Measurements from ENCODE around the gene CBX4. TPM values are rescaled to one million over a fixed set of nuclear protein-coding genes. Genes with fewer than 3 reads are reported as not detected.

CBX4 gene
- total RNA-seq, 4 donors from 2014 or later, result 3.0 to 9.0 (median 5.3) TPM

DNA sequence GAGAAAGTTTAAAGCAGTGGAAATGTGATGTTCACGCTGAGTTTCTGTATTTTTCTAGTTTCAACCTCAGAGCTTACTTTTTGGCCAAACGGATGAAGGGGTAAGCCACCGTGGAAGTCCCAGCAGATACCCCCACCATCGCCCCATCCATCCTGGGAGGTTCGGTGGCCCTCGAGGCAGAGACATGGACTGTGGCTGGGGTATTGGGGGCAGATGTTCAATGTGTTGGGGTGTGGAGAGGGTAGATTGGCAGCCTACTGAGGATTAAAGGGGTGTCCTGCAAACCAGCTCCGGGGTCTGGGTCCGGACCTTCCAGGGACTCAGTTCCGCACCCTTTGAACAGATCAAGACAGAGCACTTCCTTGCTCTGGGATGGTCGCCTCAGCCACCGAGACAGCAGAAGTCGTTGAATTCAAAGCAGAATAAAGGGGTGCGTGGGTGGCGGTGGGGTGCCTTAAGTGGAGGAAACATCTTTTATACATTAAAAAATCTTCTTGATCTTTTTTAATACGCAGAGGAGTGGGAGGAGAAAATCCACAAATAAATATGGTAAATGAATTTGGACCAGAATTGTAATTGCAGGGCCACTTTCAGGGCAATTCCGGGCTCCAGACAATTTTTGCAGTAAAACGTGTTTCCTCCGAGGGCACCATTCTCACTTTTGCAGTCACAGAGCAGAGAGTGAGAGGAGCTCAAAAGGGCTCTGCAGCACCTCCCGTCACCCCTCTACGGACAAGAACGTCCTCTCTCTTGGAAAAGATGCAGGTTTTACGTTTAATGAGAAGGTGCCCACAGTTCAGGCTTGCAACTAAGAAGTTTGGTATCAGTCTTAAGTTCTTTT, 34.2 kb downstream of the CBX4 start:
- Histone ChIP-seq H3K9me3 (no peaks in the 10 kb centered on the region), H3K27ac (no peak overlapping the region), H3K36me3 (no peaks in the 10 kb centered on the region), H3K4me1 (peaks cover 6 to 17% of the 10 kb centered on the region in 2 donors), H3K4me3 (no peak overlapping the region), H3K27me3 (peaks cover 93 to 98% (median 98%) of the 10 kb centered on the region in 3 donors)
- in situ Hi-C loops (cut with MboI; ENCODE audit: low sequenced_read_pairs in 4 of 4), result no loop called here
- intact Hi-C loops (cut with DNase I; ENCODE audit: low total_unique reads), result no loop called here
- ATAC-seq, result no peak
- DNase-seq, result no peak
- TF ChIP-seq, protein P1, sequence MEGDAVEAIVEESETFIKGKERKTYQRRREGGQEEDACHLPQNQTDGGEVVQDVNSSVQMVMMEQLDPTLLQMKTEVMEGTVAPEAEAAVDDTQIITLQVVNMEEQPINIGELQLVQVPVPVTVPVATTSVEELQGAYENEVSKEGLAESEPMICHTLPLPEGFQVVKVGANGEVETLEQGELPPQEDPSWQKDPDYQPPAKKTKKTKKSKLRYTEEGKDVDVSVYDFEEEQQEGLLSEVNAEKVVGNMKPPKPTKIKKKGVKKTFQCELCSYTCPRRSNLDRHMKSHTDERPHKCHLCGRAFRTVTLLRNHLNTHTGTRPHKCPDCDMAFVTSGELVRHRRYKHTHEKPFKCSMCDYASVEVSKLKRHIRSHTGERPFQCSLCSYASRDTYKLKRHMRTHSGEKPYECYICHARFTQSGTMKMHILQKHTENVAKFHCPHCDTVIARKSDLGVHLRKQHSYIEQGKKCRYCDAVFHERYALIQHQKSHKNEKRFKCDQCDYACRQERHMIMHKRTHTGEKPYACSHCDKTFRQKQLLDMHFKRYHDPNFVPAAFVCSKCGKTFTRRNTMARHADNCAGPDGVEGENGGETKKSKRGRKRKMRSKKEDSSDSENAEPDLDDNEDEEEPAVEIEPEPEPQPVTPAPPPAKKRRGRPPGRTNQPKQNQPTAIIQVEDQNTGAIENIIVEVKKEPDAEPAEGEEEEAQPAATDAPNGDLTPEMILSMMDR (IDR thresholded peaks at IDR 0.05 in 4 of 5, conservative IDR thresholded peaks at IDR 0.05 in 1 of 5), result no peak
- TF ChIP-seq POLR2A (IDR thresholded peaks at IDR 0.05), result no peak

DNA sequence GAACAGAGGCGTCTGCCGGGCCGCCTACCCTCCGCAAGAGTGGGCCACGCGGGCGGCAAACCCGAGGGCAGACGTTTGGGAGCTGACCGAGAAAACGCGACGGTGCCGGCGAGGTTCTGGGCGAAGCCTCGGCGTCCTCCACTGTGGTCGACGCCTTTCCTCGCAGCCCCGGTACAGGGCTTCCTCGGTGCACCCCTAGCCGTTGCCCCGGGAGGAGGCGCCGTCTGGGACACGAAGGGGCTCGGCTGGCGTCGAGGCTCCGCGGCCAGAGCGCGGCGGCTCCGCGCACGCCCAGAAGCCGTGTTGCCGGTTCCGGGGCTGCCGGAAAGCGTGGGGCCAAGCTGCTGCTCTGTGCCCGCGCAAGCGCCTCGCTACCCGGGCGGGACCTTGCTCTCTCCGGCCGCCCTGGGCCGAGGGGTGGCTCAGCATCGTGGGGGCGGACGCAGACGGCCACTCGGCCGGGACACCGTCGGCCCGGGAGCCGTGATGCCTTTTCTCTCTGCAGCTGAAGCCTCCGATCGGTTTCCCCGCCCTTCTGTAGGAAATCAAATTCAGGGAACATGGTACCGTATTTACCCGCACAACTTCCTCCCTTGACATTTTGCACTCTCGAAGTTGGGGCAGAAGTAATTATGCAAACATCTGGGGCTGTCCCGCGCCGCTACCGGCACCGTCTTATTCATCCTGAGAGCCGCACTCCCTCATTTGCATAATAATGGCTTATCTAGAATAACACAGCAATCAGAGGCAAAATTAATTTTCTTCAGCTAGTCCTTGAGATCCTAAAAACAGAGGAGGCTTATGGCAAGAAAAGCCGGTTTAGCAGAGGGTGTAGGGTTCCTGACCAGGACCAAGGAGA, 35.0 kb downstream of the CBX4 start:
- TF ChIP-seq, protein P1 (IDR thresholded peaks at IDR 0.05 in 4 of 5, conservative IDR thresholded peaks at IDR 0.05 in 1 of 5), result no peak
- TF ChIP-seq POLR2A (IDR thresholded peaks at IDR 0.05), result no peak
- DNase-seq (no peak), ATAC-seq (no peak)
- no peaks in the 10 kb centered on the region for H3K36me3 ChIP-seq
- peaks cover 6 to 13% of the 10 kb centered on the region in 2 donors for H3K4me1 ChIP-seq
- in situ Hi-C loops (cut with MboI; ENCODE audit: low sequenced_read_pairs in 4 of 4), result no loop called here
- no peak overlapping the region for H3K27ac ChIP-seq
- no peaks in the 10 kb centered on the region for H3K9me3 ChIP-seq
- peaks cover 98 to 100% (median 100%) of the 10 kb centered on the region in 3 donors for H3K27me3 ChIP-seq
- H3K4me3 ChIP-seq, result no peak overlapping the region
- intact Hi-C loops (cut with DNase I; ENCODE audit: low total_unique reads), result no loop called here

DNA sequence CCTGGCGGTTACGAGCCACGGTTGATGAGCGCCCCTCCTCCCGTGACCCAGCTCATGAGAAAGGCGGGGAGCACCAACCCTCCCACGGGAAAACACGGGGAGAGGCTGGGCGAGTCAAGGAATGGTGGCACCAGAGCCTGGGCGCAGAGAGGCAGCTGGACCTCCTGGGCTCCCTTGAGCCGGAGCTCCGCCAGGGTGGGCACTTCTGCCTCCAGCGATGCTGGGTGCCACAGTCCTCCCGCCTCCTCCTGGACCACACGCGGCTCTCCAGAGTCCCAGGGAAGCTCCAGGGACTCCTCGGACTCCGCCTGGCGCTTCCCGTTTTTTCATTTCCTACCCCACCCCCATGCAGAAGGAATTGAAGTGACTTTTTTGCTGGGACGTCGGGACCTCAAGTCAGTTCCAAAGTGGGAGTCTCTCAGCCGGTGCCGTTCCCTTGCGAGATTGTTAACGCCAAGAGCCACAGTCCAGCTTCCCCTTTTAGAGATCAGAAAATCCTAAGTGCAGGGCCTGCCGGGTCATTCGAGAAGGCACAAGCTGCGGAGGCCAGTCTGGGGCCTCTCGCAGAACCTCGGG, 35.7 kb downstream of the CBX4 start:
- ATAC-seq (no peak), DNase-seq (no peak)
- no peak overlapping the region for H3K27ac ChIP-seq
- H3K4me1 ChIP-seq, result peaks cover 6 to 21% of the 10 kb centered on the region in 2 donors
- no peaks in the 10 kb centered on the region for H3K36me3 ChIP-seq
- TF ChIP-seq, protein P1 (IDR thresholded peaks at IDR 0.05 in 4 of 5, conservative IDR thresholded peaks at IDR 0.05 in 1 of 5), result no peak
- no peak for TF ChIP-seq POLR2A (IDR thresholded peaks at IDR 0.05)
- H3K4me3 ChIP-seq, result no peak overlapping the region
- peaks cover 98 to 100% (median 100%) of the 10 kb centered on the region in 3 donors for H3K27me3 ChIP-seq
- in situ Hi-C loops (cut with MboI; ENCODE audit: low sequenced_read_pairs in 4 of 4) (no loop called here), intact Hi-C loops (cut with DNase I; ENCODE audit: low total_unique reads) (no loop called here)
- no peaks in the 10 kb centered on the region for H3K9me3 ChIP-seq

DNA sequence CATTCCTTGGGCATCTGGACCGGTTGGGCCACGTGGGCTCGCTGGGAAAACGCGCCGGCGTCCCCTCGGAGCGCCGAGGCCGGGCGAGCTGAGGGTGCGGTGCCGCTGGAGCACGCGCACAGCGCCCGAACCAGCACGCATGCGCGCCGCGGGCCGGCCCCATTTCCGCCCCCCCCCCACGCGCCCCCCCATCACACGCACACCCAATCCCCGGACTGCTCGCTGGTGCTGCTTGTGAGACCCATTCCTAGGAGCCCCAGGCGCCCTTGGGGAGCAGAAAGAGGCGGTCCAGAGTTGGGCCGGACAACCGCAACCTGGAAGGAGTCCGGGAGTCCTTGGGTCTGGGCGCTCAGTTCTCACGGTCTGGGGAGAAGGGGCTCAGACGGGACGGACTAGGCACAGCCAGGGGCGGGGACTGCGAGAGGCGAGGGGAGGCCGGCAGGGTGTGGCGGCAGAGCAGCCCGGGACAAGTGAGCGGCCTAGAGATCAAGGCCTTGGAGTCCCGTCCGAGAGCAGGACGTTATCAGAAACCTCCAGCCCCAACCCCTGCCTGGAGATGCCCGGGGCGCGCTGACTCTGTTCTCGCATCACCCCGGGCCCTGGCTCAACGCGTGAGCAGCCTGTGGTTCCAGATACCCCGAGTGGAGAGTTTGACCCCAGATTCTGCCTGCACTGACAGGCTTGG, 36.4 kb downstream of the CBX4 start:
- H3K36me3 ChIP-seq, result no peaks in the 10 kb centered on the region
- ATAC-seq, result no peak
- H3K4me1 ChIP-seq, result peaks cover 8 to 27% of the 10 kb centered on the region in 2 donors
- no peak overlapping the region for H3K27ac ChIP-seq
- H3K27me3 ChIP-seq, result peaks cover 98 to 100% (median 100%) of the 10 kb centered on the region in 3 donors
- in situ Hi-C loops (cut with MboI; ENCODE audit: low sequenced_read_pairs in 4 of 4) (no loop called here), intact Hi-C loops (cut with DNase I; ENCODE audit: low total_unique reads) (no loop called here)
- no peak for DNase-seq
- peak overlapping the region in 1 of 4 donors; percentile 14 for H3K4me3 ChIP-seq
- TF ChIP-seq POLR2A (IDR thresholded peaks at IDR 0.05), result no peak
- TF ChIP-seq, protein P1 (IDR thresholded peaks at IDR 0.05 in 4 of 5, conservative IDR thresholded peaks at IDR 0.05 in 1 of 5), result no peak
- no peaks in the 10 kb centered on the region for H3K9me3 ChIP-seq

Data from gastrocnemius medialis (tissue), 4 donors.